Tibial nerve (tissue), 4 donors: Measurements from ENCODE around the gene SLC9A5. TPM values are rescaled to one million over a fixed set of nuclear protein-coding genes. Genes with fewer than 3 reads are reported as not detected.

Experiments
- DNase-seq, 2 donors: peaks; one replicate each; pipeline ENCODE4 v3.0.0-alpha.2; 2019; ENCODE audit warnings: low spot score in 2 of 2
- H3K27ac ChIP-seq, 4 donors: fragments of 200-600 bp; sonication (generic) in 3 of 4; one replicate each; pipeline ENCODE4 v1.5.1; 2017 to 2019; ENCODE audit warnings: mild to moderate bottlenecking in 1 of 4
- H3K27me3 ChIP-seq, 2 donors: fragments of 200-600 bp; sonication (generic) in 1 of 2; one replicate each; pipeline versions ENCODE4 v1.5.1 to v1.6.0; 2017 to 2019
- H3K36me3 ChIP-seq, 3 donors: fragments of 200-600 bp; sonication (generic); one replicate each; pipeline ENCODE4 v1.5.1; 2018 to 2019
- H3K4me1 ChIP-seq, 4 donors: fragments of 200-600 bp; sonication (generic) in 3 of 4; one replicate each; pipeline ENCODE4 v1.5.1; 2017 to 2019
- H3K4me3 ChIP-seq, 4 donors: fragments of 200-600 bp; sonication (generic) in 3 of 4; one replicate each; pipeline ENCODE4 v1.5.1; 2017 to 2019; ENCODE audit warnings: mild to moderate bottlenecking in 1 of 4, moderate library complexity in 1 of 4
- H3K9me3 ChIP-seq, 4 donors: fragments of 200-600 bp; sonication (generic) in 3 of 4; one replicate each; pipeline ENCODE4 v1.5.1; 2017 to 2019
- EP300 ChIP-seq, 2 donors: sonication (generic); formaldehyde crosslinking; IDR thresholded peaks; one replicate each; pipeline ENCODE4 v1.6.1; 2017; ENCODE audit warnings: antibody characterized with exemption in 2 of 2, mild to moderate bottlenecking in 1 of 2
- POLR2A ChIP-seq, 2 donors: fragments of 450-650 bp; IDR thresholded peaks; one replicate each; pipeline ENCODE4 v1.6.1; 2017; ENCODE audit warnings: antibody characterized with exemption in 2 of 2, mild to moderate bottlenecking in 2 of 2, moderate library complexity in 2 of 2
- WGBS, 2 donors: methylation state at CpG; one replicate each; pipeline ENCODE4 v1.1.5; 2018; 5-methylcytosine and 5-hydroxymethylcytosine counted together
- total RNA-seq, 4 donors: library from RNA; depleted of rRNA; stranded (reverse); fragments of >200 nt; gene quantifications; one replicate each; pipeline ENCODE4 v1.1.0, GENCODE V29; 2016
- TF ChIP-seq, protein P1 (sequence below), 5 experiments: fragments of 200-600 bp in 3 of 5; fragments of 450-650 bp in 2 of 5; sonication (generic) in 3 of 5; IDR thresholded peaks; one replicate each; pipeline ENCODE4 v1.5.1; 2016 to 2019; ENCODE audit warnings: antibody characterized with exemption in 5 of 5, mild to moderate bottlenecking in 3 of 5, moderate library complexity in 2 of 5

The SLC9A5 gene
- total RNA-seq, 4 donors from 2014 or later: 0.59 to 2.0 (median 1.5) TPM

DNA sequence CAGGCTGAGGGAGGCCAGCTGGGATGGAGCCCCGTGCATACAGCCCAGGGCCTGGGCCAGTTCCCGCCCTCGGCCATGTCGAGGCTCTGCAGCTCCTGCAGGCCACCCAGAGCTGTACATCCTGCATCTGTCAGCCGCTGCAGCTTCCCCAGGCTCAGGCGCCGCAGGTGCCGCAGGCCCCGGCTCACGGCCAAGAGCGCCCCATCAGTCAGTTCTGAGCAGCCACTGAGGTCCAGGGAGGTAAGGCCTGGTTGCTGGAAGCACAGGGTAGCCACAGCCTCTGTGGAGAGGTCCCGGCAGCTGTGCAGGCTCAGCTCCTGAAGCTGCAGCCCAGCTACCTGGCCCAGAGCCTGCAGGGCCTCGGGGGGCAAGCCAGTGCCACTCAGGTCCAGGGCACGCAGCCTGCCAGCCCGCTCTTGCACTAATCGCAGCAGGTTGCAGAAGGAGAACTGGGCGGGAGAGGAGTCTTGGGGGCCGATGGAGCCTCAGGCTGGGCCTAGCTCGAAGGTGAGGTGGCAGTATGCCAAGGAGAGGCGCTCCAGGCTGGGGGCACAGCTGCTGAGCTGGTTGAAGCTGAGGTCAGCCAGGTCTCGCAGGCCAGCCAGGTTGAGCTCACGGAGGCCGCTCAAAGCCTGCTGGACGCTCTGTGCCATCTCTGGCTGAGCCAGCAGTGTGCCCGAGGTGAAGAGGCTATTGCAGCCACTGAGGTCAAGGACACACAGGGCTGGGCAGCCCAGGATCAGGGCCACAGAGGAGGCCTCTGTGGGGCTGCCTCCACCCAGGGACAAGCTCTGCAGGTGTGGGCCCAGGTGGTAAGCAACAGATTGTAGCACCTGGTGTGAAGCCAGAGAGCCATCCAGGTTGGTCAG lies 38.5 kb upstream of the SLC9A5 start:
- Histone ChIP-seq H3K4me3 (no peak overlapping the region), H3K4me1 (no peaks in the 10 kb centered on the region), H3K9me3 (no peaks in the 10 kb centered on the region), H3K27me3 (no peaks in the 10 kb centered on the region), H3K36me3 (peaks cover 0 to 89% (median 0%) of the 10 kb centered on the region in 3 donors), H3K27ac (no peak overlapping the region)
- DNase-seq: no peak
- TF ChIP-seq POLR2A (IDR thresholded peaks at IDR 0.05) (no peak), EP300 (IDR thresholded peaks at IDR 0.05) (no peak)
- TF ChIP-seq, protein P1, sequence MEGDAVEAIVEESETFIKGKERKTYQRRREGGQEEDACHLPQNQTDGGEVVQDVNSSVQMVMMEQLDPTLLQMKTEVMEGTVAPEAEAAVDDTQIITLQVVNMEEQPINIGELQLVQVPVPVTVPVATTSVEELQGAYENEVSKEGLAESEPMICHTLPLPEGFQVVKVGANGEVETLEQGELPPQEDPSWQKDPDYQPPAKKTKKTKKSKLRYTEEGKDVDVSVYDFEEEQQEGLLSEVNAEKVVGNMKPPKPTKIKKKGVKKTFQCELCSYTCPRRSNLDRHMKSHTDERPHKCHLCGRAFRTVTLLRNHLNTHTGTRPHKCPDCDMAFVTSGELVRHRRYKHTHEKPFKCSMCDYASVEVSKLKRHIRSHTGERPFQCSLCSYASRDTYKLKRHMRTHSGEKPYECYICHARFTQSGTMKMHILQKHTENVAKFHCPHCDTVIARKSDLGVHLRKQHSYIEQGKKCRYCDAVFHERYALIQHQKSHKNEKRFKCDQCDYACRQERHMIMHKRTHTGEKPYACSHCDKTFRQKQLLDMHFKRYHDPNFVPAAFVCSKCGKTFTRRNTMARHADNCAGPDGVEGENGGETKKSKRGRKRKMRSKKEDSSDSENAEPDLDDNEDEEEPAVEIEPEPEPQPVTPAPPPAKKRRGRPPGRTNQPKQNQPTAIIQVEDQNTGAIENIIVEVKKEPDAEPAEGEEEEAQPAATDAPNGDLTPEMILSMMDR (IDR thresholded peaks at IDR 0.05): no peak
- 89 to 92% methylated on average over 23 to 25 of the region's 25 CpGs for WGBS, 2 donors

DNA sequence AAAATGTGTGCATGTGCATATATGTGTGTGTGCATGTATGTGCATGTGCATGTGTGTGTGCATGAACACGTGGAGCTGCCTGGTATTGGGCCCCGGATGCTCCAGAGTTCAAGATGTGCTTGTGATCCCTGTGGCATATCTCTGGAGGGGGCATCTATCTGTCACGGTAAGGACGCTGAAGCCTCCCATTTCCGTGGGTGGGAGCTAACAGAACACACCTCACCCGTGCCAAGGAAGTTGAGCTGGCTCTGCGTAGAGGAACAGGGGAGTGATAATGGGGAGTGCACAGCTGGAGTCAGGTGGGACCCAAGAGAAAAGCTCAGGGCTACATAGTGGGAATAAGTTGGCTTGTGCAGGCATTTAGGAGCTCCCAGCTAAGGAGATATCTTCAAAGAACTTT lies 37.1 kb upstream of the SLC9A5 start:
- no peak for DNase-seq
- H3K36me3 ChIP-seq: peaks cover 0 to 83% (median 0%) of the 10 kb centered on the region in 3 donors
- H3K27ac ChIP-seq: no peak overlapping the region
- H3K27me3 ChIP-seq: no peaks in the 10 kb centered on the region
- 70 to 78% methylated on average over 7 of the region's 7 CpGs for WGBS, 2 donors
- TF ChIP-seq, protein P1 (IDR thresholded peaks at IDR 0.05): no peak
- TF ChIP-seq POLR2A (IDR thresholded peaks at IDR 0.05): no peak
- no peak for TF ChIP-seq EP300 (IDR thresholded peaks at IDR 0.05)
- no peak overlapping the region for H3K4me3 ChIP-seq
- H3K9me3 ChIP-seq: no peaks in the 10 kb centered on the region
- peaks cover 0 to 9% (median 0%) of the 10 kb centered on the region in 4 donors for H3K4me1 ChIP-seq

DNA sequence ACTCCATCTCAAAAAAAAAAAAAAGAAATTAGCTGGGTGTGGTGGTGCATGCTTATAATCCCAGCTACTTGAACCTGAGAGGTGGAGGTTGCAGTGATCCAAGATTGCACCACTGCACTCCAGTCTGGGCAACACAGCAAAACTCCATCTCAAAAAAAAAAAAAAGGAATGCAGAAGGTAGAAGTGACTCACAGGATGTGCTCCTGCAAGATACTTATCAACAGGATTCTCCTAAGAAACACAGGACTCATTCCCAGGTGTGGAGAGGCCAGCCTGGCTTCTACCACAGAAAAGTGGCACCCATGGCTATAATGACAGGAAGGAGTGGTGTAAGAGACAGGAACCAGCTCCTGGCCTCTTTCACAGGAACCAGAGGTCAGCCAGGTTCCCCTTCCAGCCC lies 36.0 kb upstream of the SLC9A5 start:
- no peaks in the 10 kb centered on the region for H3K27me3 ChIP-seq
- TF ChIP-seq, protein P1 (IDR thresholded peaks at IDR 0.05): no peak
- TF ChIP-seq EP300 (IDR thresholded peaks at IDR 0.05): no peak
- TF ChIP-seq POLR2A (IDR thresholded peaks at IDR 0.05): no peak
- peaks cover 0 to 83% (median 0%) of the 10 kb centered on the region in 3 donors for H3K36me3 ChIP-seq
- H3K27ac ChIP-seq: no peak overlapping the region
- H3K4me3 ChIP-seq: no peak overlapping the region
- H3K4me1 ChIP-seq: peaks cover 0 to 14% (median 0%) of the 10 kb centered on the region in 4 donors
- no peaks in the 10 kb centered on the region for H3K9me3 ChIP-seq
- no peak for DNase-seq

DNA sequence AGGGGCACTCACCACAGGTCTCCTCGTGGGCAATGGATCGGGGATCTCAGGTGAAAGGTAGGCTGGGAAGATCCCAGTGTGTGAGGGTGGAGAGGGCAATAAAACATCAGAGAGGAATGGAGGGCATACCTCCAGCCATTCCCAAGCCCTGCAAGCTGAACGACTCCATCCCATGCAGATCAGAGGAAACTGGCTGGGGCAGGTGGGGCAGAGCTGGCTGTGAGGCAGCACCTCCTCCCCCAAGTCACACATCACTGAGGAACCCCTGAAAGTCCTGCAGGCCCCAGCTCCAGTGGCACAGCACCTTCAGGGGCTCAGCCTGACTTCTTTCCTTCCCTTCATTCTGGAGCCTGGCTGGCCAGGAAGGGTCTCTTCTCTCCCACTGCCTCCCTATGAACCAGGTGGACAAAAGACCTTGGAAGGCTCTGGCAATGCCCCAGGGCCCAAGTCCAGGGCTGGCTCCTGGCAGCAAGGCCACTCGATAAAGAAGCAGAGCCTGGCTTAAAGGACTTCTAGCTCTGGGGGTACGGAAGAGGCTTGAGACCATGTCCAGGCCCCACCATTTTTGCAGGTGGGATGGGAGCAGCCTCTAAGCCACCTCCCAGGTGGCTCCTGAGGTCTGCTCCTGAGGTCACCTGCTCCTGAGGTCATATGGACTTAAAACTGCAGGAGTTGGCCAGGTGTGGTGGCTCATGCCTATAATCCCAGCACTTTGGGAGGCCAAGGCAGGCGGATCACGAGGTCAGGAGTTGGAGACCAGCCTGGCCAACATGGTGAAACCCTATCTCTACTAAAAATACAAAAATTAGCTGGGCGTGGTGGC lies 35.4 kb upstream of the SLC9A5 start:
- H3K36me3 ChIP-seq: peaks cover 0 to 77% (median 0%) of the 10 kb centered on the region in 3 donors
- no peak overlapping the region for H3K4me3 ChIP-seq
- H3K9me3 ChIP-seq: no peaks in the 10 kb centered on the region
- H3K4me1 ChIP-seq: peaks cover 0 to 14% (median 0%) of the 10 kb centered on the region in 4 donors
- H3K27ac ChIP-seq: no peak overlapping the region
- no peak for DNase-seq
- TF ChIP-seq EP300 (IDR thresholded peaks at IDR 0.05) (no peak), POLR2A (IDR thresholded peaks at IDR 0.05) (no peak)
- TF ChIP-seq, protein P1 (IDR thresholded peaks at IDR 0.05): no peak
- WGBS, 2 donors: 65 to 72% methylated on average over 7 to 8 of the region's 8 CpGs
- H3K27me3 ChIP-seq: no peaks in the 10 kb centered on the region
